HEK293 (cell line): Measurements from ENCODE around the gene SSBP3.

Experiments
- CTCF ChIA-PET: fragments of 350-600 bp; formaldehyde crosslinking; extraction: SDS; loops from one replicate; lab custom pipeline; 2021; ENCODE audit warnings: antibody characterized with exemption; lab: Yijun Ruan, JAX
- POLR2A ChIA-PET: fragments of 300-600 bp; formaldehyde crosslinking; extraction: SDS; loops from one replicate; lab custom pipeline; 2020; ENCODE audit warnings: antibody characterized with exemption, inconsistent platforms; lab: Yijun Ruan, JAX
- H3K27ac ChIP-seq: fragments of 200-500 bp; sonication (Bioruptor generic); 2 replicates; pipeline ENCODE4 v1.5.1; 2014; ENCODE audit warnings: low read depth, low read length, control low read depth, inconsistent platforms; ENCODE audit errors: extremely low read depth
- H3K36me3 ChIP-seq, 2 experiments: fragments of 200-500 bp in 1 of 2; sonication (Bioruptor generic) in 1 of 2; 1 replicate in 1 of 2; 2 replicates in 1 of 2; pipeline ENCODE4 v1.5.1; 2014 to 2017; ENCODE audit warnings: inconsistent platforms in 2 of 2, low read length in 2 of 2; ENCODE audit not compliant: control insufficient read depth in 2 of 2, insufficient read depth in 1 of 2
- H3K4me1 ChIP-seq: fragments of 200-500 bp; sonication (Bioruptor generic); 2 replicates; pipeline ENCODE4 v1.5.1; 2014; ENCODE audit warnings: mild to moderate bottlenecking, low read length, inconsistent platforms; ENCODE audit not compliant: control insufficient read depth, insufficient read depth
- H3K4me3 ChIP-seq: 2 replicates; pipeline ENCODE4 v1.5.1; 2011; ENCODE audit warnings: low read depth, mild to moderate bottlenecking, control low read depth, low read length, moderate library complexity
- H3K9me3 ChIP-seq: fragments of 200-500 bp; sonication (Bioruptor generic); 2 replicates; pipeline ENCODE4 v1.5.1; 2014; ENCODE audit warnings: low read depth, low read length, inconsistent platforms; ENCODE audit not compliant: control insufficient read depth, insufficient read depth
- KLF9 ChIP-seq: fragments of 450-650 bp; formaldehyde crosslinking; IDR thresholded peaks from 2 replicates; pipeline ENCODE4 v1.5.1; 2016; ENCODE audit warnings: missing biosample characterization, missing genetic modification characterization, low read depth
- PRDM1 ChIP-seq: fragments of 450-650 bp; formaldehyde crosslinking; IDR thresholded peaks from 2 replicates; pipeline ENCODE4; 2016; ENCODE audit warnings: missing biosample characterization, missing genetic modification characterization
- RBAK ChIP-seq: fragments of 450-650 bp; formaldehyde crosslinking; IDR thresholded peaks from 2 replicates; pipeline ENCODE4 v1.5.1; 2016; ENCODE audit warnings: missing biosample characterization, missing genetic modification characterization
- SCRT2 ChIP-seq: fragments of 450-650 bp; formaldehyde crosslinking; IDR thresholded peaks from 2 replicates; pipeline ENCODE4 v1.5.1; 2016; ENCODE audit warnings: missing biosample characterization, missing genetic modification characterization
- ZFHX2 ChIP-seq: fragments of 450-650 bp; formaldehyde crosslinking; conservative IDR thresholded peaks from 2 replicates; pipeline ENCODE4 v1.5.1; 2016; ENCODE audit warnings: missing biosample characterization, missing genetic modification characterization
- ZNF121 ChIP-seq: fragments of 450-650 bp; formaldehyde crosslinking; IDR thresholded peaks from 2 replicates; pipeline ENCODE4 v1.5.1; 2016; ENCODE audit warnings: missing biosample characterization, missing genetic modification characterization
- ZNF202 ChIP-seq: fragments of 450-650 bp; formaldehyde crosslinking; IDR thresholded peaks from 2 replicates; pipeline ENCODE4 v1.5.1; 2016; ENCODE audit warnings: missing biosample characterization, missing genetic modification characterization, borderline replicate concordance
- ZNF211 ChIP-seq: fragments of 450-650 bp; formaldehyde crosslinking; IDR thresholded peaks from 2 replicates; pipeline ENCODE4 v1.5.1; 2016; ENCODE audit warnings: low read depth, missing biosample characterization, missing genetic modification characterization
- ZNF324 ChIP-seq: fragments of 450-650 bp; formaldehyde crosslinking; IDR thresholded peaks from 2 replicates; pipeline ENCODE4 v1.5.1; 2016; ENCODE audit warnings: missing biosample characterization, missing genetic modification characterization
- ZNF558 ChIP-seq: fragments of 450-650 bp; formaldehyde crosslinking; IDR thresholded peaks from 2 replicates; pipeline ENCODE4 v1.5.1; 2016; ENCODE audit warnings: missing biosample characterization, missing genetic modification characterization
- ZNF571 ChIP-seq: fragments of 450-650 bp; formaldehyde crosslinking; IDR thresholded peaks from 2 replicates; pipeline ENCODE4 v1.5.0; 2017; ENCODE audit warnings: missing biosample characterization, missing genetic modification characterization
- ZNF629 ChIP-seq: fragments of 450-650 bp; formaldehyde crosslinking; IDR thresholded peaks from 2 replicates; pipeline ENCODE4 v1.5.1; 2017; ENCODE audit warnings: missing biosample characterization, missing genetic modification characterization
- ZNF658 ChIP-seq: fragments of 450-650 bp; formaldehyde crosslinking; IDR thresholded peaks from 2 replicates; pipeline ENCODE4; 2016; ENCODE audit warnings: missing biosample characterization, missing genetic modification characterization
- TF ChIP-seq, protein P1 (sequence below): fragments of 450-650 bp; formaldehyde crosslinking; IDR thresholded peaks from 2 replicates; pipeline ENCODE4 v1.5.1; 2016; ENCODE audit warnings: missing biosample characterization, missing genetic modification characterization, low read depth
- TF ChIP-seq, protein P2 (sequence below): fragments of 450-650 bp; formaldehyde crosslinking; IDR thresholded peaks from 2 replicates; pipeline ENCODE4 v1.5.1; 2017; ENCODE audit warnings: missing biosample characterization, missing genetic modification characterization
- TF ChIP-seq, protein P3 (sequence below): fragments of 450-650 bp; formaldehyde crosslinking; IDR thresholded peaks from 2 replicates; pipeline ENCODE4 v1.5.1; 2016; ENCODE audit warnings: missing biosample characterization, missing genetic modification characterization
- TF ChIP-seq, protein P4 (sequence below): fragments of 450-650 bp; formaldehyde crosslinking; IDR thresholded peaks from 2 replicates; pipeline ENCODE4 v1.5.1; 2016; ENCODE audit warnings: missing biosample characterization, missing genetic modification characterization
- TF ChIP-seq, protein P5 (sequence below): fragments of 450-650 bp; formaldehyde crosslinking; IDR thresholded peaks from 2 replicates; pipeline ENCODE4 v1.5.1; 2016; ENCODE audit warnings: missing biosample characterization, missing genetic modification characterization

SSBP3 gene

DNA sequence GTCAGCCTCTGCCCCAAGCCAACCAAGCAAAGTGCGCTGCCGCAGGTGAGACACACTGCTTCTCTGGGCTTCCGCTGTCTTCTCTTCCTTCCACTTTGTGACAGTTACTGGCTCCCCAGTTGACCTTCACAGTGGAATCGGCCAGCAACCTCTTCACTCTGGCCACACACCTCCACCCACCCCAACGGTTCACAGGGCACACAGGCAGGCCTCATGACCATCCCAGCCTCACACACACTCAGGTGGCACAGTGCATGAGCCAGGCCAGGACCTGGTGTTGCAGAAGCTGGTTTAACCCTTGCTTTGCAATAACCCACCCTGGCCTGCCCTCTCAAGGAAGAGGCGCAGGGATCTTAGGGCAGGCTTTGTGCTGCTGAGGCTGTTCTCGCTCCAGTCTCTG is 69.2 kb downstream of the SSBP3 start:
- Histone ChIP-seq H3K4me1 (no peaks in the 10 kb centered on the region), H3K4me3 (no peak overlapping the region), H3K36me3 (no peaks in the 10 kb centered on the region)
- POLR2A ChIA-PET: no interaction called here
- TF ChIP-seq ZNF324 (tag by site-specific recombination) (no peak), SCRT2 (0 out of 2 replicates have a peak, but pooled peaks have one; percentile 18)
- TF ChIP-seq, all 188 proteins: peak for 1
- CTCF ChIA-PET: no interaction called here
- Histone ChIP-seq H3K27ac (no peak overlapping the region), H3K9me3 (no peaks in the 10 kb centered on the region)

DNA sequence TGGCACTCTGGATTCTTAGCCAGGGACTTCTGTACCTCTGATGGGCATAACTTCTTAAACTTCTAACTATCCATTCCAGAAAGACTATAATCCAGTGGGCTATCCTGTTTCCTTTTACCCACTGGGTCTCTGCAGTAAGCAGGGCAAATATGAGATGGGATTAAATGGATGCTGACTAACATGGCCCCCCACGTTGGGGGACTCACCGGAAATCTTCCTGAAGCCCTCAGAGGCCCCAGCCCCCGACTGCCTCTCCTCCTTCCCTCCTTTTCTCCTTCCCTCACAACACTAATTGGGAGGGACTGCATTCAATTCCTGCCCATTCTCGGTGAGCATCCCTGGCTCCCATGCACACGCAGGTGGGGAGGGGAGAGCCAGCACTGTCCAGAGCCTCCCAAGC is 70.1 kb downstream of the SSBP3 start:
- H3K4me1 ChIP-seq: no peaks in the 10 kb centered on the region
- no peaks in the 10 kb centered on the region for H3K36me3 ChIP-seq
- CTCF ChIA-PET: no interaction called here
- TF ChIP-seq ZNF202 (tag by site-specific recombination) (no peak), ZNF121 (tag by site-specific recombination) (no peak), PRDM1 (no peak), ZNF658 (tag by site-specific recombination) (no peak), ZNF558 (no peak), ZFHX2 (tag by site-specific recombination) (no peak), KLF9 (tag by site-specific recombination) (no peak), RBAK (tag by site-specific recombination) (no peak), ZNF571 (tag by site-specific recombination) (no peak)
- TF ChIP-seq, protein P1, sequence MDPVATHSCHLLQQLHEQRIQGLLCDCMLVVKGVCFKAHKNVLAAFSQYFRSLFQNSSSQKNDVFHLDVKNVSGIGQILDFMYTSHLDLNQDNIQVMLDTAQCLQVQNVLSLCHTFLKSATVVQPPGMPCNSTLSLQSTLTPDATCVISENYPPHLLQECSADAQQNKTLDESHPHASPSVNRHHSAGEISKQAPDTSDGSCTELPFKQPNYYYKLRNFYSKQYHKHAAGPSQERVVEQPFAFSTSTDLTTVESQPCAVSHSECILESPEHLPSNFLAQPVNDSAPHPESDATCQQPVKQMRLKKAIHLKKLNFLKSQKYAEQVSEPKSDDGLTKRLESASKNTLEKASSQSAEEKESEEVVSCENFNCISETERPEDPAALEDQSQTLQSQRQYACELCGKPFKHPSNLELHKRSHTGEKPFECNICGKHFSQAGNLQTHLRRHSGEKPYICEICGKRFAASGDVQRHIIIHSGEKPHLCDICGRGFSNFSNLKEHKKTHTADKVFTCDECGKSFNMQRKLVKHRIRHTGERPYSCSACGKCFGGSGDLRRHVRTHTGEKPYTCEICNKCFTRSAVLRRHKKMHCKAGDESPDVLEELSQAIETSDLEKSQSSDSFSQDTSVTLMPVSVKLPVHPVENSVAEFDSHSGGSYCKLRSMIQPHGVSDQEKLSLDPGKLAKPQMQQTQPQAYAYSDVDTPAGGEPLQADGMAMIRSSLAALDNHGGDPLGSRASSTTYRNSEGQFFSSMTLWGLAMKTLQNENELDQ (tag by site-specific recombination): no peak
- H3K4me3 ChIP-seq: no peak overlapping the region
- H3K9me3 ChIP-seq: no peaks in the 10 kb centered on the region
- POLR2A ChIA-PET: interaction anchor here (0.6 to 1.8 kb wide), 4 partner anchors 11 to 1381 kb away, joined by 3 to 4 read pairs (median 4); partner anchors contain the start of genes CYB5RL and MRPL37
- no peak overlapping the region for H3K27ac ChIP-seq

DNA sequence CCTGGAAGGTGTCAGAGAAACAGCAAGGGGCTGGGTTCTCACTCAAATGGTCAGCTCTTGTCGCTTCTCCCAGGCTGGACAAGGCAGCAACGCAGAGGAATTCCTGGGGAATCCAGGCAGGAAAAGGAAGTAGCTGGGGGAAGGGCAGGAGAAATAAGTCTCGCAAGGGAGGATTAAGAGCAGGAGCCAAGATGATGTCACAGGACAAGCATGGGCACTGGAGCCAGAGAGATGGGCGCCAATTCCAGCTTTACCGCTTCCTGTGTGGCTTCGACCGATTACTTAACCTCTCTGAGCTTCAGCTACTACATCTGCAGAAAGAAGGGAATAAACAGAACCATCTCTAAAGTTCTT is 70.5 kb downstream of the SSBP3 start:
- no peaks in the 10 kb centered on the region for H3K36me3 ChIP-seq
- TF ChIP-seq, protein P2, sequence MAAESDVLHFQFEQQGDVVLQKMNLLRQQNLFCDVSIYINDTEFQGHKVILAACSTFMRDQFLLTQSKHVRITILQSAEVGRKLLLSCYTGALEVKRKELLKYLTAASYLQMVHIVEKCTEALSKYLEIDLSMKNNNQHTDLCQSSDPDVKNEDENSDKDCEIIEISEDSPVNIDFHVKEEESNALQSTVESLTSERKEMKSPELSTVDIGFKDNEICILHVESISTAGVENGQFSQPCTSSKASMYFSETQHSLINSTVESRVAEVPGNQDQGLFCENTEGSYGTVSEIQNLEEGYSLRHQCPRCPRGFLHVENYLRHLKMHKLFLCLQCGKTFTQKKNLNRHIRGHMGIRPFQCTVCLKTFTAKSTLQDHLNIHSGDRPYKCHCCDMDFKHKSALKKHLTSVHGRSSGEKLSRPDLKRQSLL (tag by site-specific recombination): peak; percentile 62
- TF ChIP-seq ZNF211 (tag by site-specific recombination) (no peak), ZNF629 (peak; percentile 32; the same call in 1 of the 2 replicates), ZNF571 (tag by site-specific recombination) (no peak)
- TF ChIP-seq, protein P3, sequence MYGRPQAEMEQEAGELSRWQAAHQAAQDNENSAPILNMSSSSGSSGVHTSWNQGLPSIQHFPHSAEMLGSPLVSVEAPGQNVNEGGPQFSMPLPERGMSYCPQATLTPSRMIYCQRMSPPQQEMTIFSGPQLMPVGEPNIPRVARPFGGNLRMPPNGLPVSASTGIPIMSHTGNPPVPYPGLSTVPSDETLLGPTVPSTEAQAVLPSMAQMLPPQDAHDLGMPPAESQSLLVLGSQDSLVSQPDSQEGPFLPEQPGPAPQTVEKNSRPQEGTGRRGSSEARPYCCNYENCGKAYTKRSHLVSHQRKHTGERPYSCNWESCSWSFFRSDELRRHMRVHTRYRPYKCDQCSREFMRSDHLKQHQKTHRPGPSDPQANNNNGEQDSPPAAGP (tag by site-specific recombination): no peak
- TF ChIP-seq, protein P4, sequence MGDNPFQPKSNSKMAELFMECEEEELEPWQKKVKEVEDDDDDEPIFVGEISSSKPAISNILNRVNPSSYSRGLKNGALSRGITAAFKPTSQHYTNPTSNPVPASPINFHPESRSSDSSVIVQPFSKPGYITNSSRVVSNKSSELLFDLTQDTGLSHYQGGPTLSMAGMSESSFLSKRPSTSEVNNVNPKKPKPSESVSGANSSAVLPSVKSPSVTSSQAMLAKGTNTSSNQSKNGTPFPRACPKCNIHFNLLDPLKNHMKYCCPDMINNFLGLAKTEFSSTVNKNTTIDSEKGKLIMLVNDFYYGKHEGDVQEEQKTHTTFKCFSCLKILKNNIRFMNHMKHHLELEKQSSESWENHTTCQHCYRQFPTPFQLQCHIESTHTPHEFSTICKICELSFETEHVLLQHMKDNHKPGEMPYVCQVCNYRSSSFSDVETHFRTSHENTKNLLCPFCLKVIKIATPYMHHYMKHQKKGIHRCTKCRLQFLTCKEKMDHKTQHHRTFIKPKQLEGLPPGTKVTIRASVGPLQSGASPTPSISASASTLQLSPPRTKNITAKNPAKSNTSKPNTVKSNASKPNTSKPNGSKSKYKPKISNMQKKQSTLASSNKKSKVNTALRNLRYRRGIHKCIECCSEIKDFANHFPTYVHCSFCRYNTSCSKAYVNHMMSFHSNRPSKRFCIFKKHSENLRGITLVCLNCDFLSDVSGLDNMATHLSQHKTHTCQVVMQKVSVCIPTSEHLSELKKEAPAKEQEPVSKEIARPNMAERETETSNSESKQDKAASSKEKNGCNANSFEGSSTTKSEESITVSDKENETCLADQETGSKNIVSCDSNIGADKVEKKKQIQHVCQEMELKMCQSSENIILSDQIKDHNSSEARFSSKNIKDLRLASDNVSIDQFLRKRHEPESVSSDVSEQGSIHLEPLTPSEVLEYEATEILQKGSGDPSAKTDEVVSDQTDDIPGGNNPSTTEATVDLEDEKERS (tag by site-specific recombination): no peak
- TF ChIP-seq, protein P1 (tag by site-specific recombination): no peak
- TF ChIP-seq, protein P5, sequence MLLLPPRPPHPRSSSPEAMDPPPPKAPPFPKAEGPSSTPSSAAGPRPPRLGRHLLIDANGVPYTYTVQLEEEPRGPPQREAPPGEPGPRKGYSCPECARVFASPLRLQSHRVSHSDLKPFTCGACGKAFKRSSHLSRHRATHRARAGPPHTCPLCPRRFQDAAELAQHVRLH (tag by site-specific recombination): 0 out of 2 replicates have a peak, but pooled peaks have one; percentile 19
- TF ChIP-seq, all 188 proteins: peak for 3
- Histone ChIP-seq H3K27ac (no peak overlapping the region), H3K4me3 (no peak overlapping the region), H3K4me1 (no peaks in the 10 kb centered on the region), H3K9me3 (no peaks in the 10 kb centered on the region)
- ChIA-PET POLR2A (interaction anchor here (0.6 to 1.8 kb wide), 3 partner anchors 10 to 136 kb away, joined by 3 to 4 read pairs (median 3); partner anchors contain the start of genes CYB5RL and MRPL37), CTCF (no interaction called here)
